Esophagus muscularis mucosa (tissue), 4 donors: Measurements from ENCODE around the gene SPATA2L. TPM values are rescaled to one million over a fixed set of nuclear protein-coding genes. Genes with fewer than 3 reads are reported as not detected.
"Not testable (repeated sequence)": the region's sequence is repeated elsewhere in the genome, so short reads cannot be mapped to it uniquely, and the experiment has no call there.

ENCODE experiments used
- DNase-seq: peaks from one replicate; pipeline ENCODE4 v3.0.0-alpha.2; 2017; ENCODE audit errors: extremely low spot score
- H3K27ac ChIP-seq, 4 donors: fragments of 200-600 bp; sonication (generic); replicated peaks in 1 of 4; 1 replicate in 3 of 4; 2 replicates in 1 of 4; pipeline ENCODE4 v1.5.1; 2016 to 2019; ENCODE audit warnings: mild to moderate bottlenecking in 1 of 4
- H3K27me3 ChIP-seq, 4 donors: fragments of 200-600 bp; sonication (generic); one replicate each; pipeline versions ENCODE4 v1.5.1 to v1.6.0; 2016 to 2019
- H3K36me3 ChIP-seq, 4 donors: fragments of 200-600 bp; sonication (generic); one replicate each; pipeline ENCODE4 v1.5.1; 2016 to 2019
- H3K4me1 ChIP-seq, 4 donors: fragments of 200-600 bp; sonication (generic); one replicate each; pipeline ENCODE4 v1.5.1; 2016 to 2019
- H3K4me3 ChIP-seq, 4 donors: fragments of 200-600 bp; sonication (generic); 1 replicate in 2 of 4; 2 replicates in 2 of 4; pipeline ENCODE4 v1.5.1; 2016 to 2019; ENCODE audit warnings: mild to moderate bottlenecking in 4 of 4, moderate library complexity in 1 of 4
- H3K9me3 ChIP-seq, 4 donors: fragments of 200-600 bp; sonication (generic); 1 replicate in 3 of 4; 2 replicates in 1 of 4; pipeline ENCODE4 v1.5.1; 2016 to 2019
- CTCF ChIP-seq, 3 experiments: fragments of 200-600 bp in 2 of 3; fragments of 450-650 bp in 1 of 3; sonication (generic) in 2 of 3; IDR thresholded peaks; one replicate each; pipeline ENCODE4 v1.5.1; 2017 to 2019; ENCODE audit warnings: antibody characterized with exemption in 3 of 3, mild to moderate bottlenecking in 2 of 3, moderate library complexity in 1 of 3
- EP300 ChIP-seq: sonication (generic); formaldehyde crosslinking; IDR thresholded peaks from one replicate; pipeline ENCODE4 v1.6.1; 2017; ENCODE audit warnings: antibody characterized with exemption
- POLR2A ChIP-seq: fragments of 450-650 bp; IDR thresholded peaks from one replicate; pipeline ENCODE4 v1.6.1; 2017; ENCODE audit warnings: antibody characterized with exemption, moderate library complexity, mild to moderate bottlenecking, low read depth
- POLR2AphosphoS5 ChIP-seq, 2 donors: sonication (generic); formaldehyde crosslinking; IDR thresholded peaks; one replicate each; pipeline ENCODE4 v1.6.1; 2017; ENCODE audit warnings: antibody characterized with exemption in 2 of 2
- WGBS: methylation state at CpG from one replicate; pipeline ENCODE4 v1.1.5; 2018; 5-methylcytosine and 5-hydroxymethylcytosine counted together
- intact Hi-C: fragments of 100-400 bp; cut with DNase I; formaldehyde crosslinking; loops from one replicate; pipeline ENCODE4 v1.15.1; 2023
- total RNA-seq, 4 donors: library from RNA; depleted of rRNA; stranded (reverse); fragments of >200 nt; gene quantifications; one replicate each; pipeline versions ENCODE4 v1.1.0 to v1.2.1, GENCODE V29; 2016

The SPATA2L gene
- total RNA-seq, 4 donors from 2014 or later, result 10.8 to 32.0 (median 21.9) TPM

- H3K27ac ChIP-seq, result no peak overlapping the region
- H3K4me3 ChIP-seq, result no peak overlapping the region
- H3K4me1 ChIP-seq, result peaks cover 14 to 19% (median 17%) of the 10 kb centered on the region in 4 donors
- no peak for DNase-seq
- H3K9me3 ChIP-seq, result no peaks in the 10 kb centered on the region
- intact Hi-C loops, result no loop called here
- no peak for TF ChIP-seq EP300
- WGBS, result 74% methylated on average over 24 of the region's 25 CpGs
- H3K27me3 ChIP-seq, result no peaks in the 10 kb centered on the region
- H3K36me3 ChIP-seq, result peaks cover 26 to 71% (median 67%) of the 10 kb centered on the region in 4 donors
These were observed 5.4 kb downstream of the SPATA2L start for GRCh38 chr16:89695875-89696669.

GRCh38 chr16:89695086-89695874, 6.2 kb downstream of the SPATA2L start:
- H3K27ac ChIP-seq, result no peak overlapping the region
- 91% methylated on average over 21 of the region's 31 CpGs for WGBS
- H3K36me3 ChIP-seq, result peaks cover 30 to 79% (median 74%) of the 10 kb centered on the region in 4 donors
- no peak for TF ChIP-seq EP300
- TF ChIP-seq POLR2A, result no peak
- TF ChIP-seq CTCF (IDR thresholded peaks at IDR 0.05), result no peak
- no peak for TF ChIP-seq POLR2AphosphoS5 (IDR thresholded peaks at IDR 0.05)
- DNase-seq, result no peak
- peaks cover 7 to 11% (median 9%) of the 10 kb centered on the region in 4 donors for H3K4me1 ChIP-seq
- intact Hi-C loops, result no loop called here
- H3K4me3 ChIP-seq, result no peak overlapping the region
- H3K9me3 ChIP-seq, result no peaks in the 10 kb centered on the region
- no peaks in the 10 kb centered on the region for H3K27me3 ChIP-seq

- not testable (repeated sequence) for DNase-seq
- 92% methylated on average over 20 of the region's 23 CpGs for WGBS
These were observed 6.8 kb downstream of the SPATA2L start for GRCh38 chr16:89694784-89695085.

GRCh38 chr16:89693931-89694783, 7.3 kb downstream of the SPATA2L start:
- Histone ChIP-seq H3K9me3 (no peaks in the 10 kb centered on the region), H3K36me3 (peaks cover 30 to 88% (median 81%) of the 10 kb centered on the region in 4 donors), H3K27ac (no peak overlapping the region), H3K27me3 (no peaks in the 10 kb centered on the region), H3K4me1 (peaks cover 0 to under 1% (median 0%) of the 10 kb centered on the region in 4 donors), H3K4me3 (no peak overlapping the region)
- TF ChIP-seq POLR2A (no peak), CTCF (IDR thresholded peaks at IDR 0.05) (no peak), POLR2AphosphoS5 (IDR thresholded peaks at IDR 0.05) (no peak), EP300 (no peak)
- DNase-seq, result no peak
- WGBS, result 81% methylated on average over 18 of the region's 32 CpGs
- intact Hi-C loops, result no loop called here

More at GRCh38 chr16:89694784-89695085, 6.8 kb downstream of the SPATA2L start:
- H3K4me3 ChIP-seq, H3K27me3 ChIP-seq, H3K9me3 ChIP-seq, intact Hi-C loops, H3K4me1 ChIP-seq, H3K27ac ChIP-seq: not testable (repeated sequence)
- H3K36me3 ChIP-seq, result peaks cover 30 to 82% (median 77%) of the 10 kb centered on the region in 4 donors

GRCh38 chr16:89693289-89693731, 8.2 kb downstream of the SPATA2L start:
- TF ChIP-seq CTCF (IDR thresholded peaks at IDR 0.05) (no peak), EP300 (no peak), POLR2AphosphoS5 (IDR thresholded peaks at IDR 0.05) (no peak), POLR2A (no peak)
- Histone ChIP-seq H3K4me1 (peaks cover 0 to 2% (median 0%) of the 10 kb centered on the region in 4 donors), H3K9me3 (no peaks in the 10 kb centered on the region), H3K4me3 (no peak overlapping the region), H3K27ac (no peak overlapping the region), H3K27me3 (no peaks in the 10 kb centered on the region), H3K36me3 (peaks cover 30 to 90% (median 81%) of the 10 kb centered on the region in 4 donors)
- WGBS, result 86% methylated on average over 5 of the region's 11 CpGs
- intact Hi-C loops, result no loop called here
- no peak for DNase-seq
